BJ (cell line): ENCODE measurements around the gene TMEM161A. TPM values are rescaled to one million over a fixed set of nuclear protein-coding genes. Genes with fewer than 3 reads are reported as not detected.

Experiments used
- CTCF ChIA-PET: fragments of 350-600 bp; formaldehyde crosslinking; extraction: SDS; loops from one replicate; lab custom pipeline; 2021; ENCODE audit warnings: antibody characterized with exemption, inconsistent platforms; lab: Yijun Ruan, JAX
- POLR2A ChIA-PET: fragments of 300-600 bp; sonication (Branson Sonifier 250); formaldehyde crosslinking; extraction: SDS; loops from one replicate; lab custom pipeline; 2021; ENCODE audit warnings: antibody characterized with exemption; lab: Charles Lee
- DNase-seq: peaks from one replicate; pipeline ENCODE4 v3.0.0-alpha.2; 2011; ENCODE audit warnings: low read depth
- H3K27me3 ChIP-seq: 2 replicates; pipeline ENCODE4 v1.6.0; 2011; ENCODE audit warnings: low read length; ENCODE audit not compliant: control insufficient read depth, insufficient read depth
- H3K36me3 ChIP-seq: 2 replicates; pipeline ENCODE4 v1.5.1; 2011; ENCODE audit warnings: low read length; ENCODE audit not compliant: control insufficient read depth, insufficient read depth
- H3K4me3 ChIP-seq: 2 replicates; pipeline ENCODE4 v1.5.1; 2011; ENCODE audit warnings: low read depth, mild to moderate bottlenecking, control low read depth, low read length
- CTCF ChIP-seq: IDR thresholded peaks from 2 replicates; pipeline ENCODE4 v1.5.1; 2011; ENCODE audit warnings: low read depth, mild to moderate bottlenecking, control low read depth, inconsistent platforms, low read length, moderate library complexity; ENCODE audit not compliant: insufficient read depth
- polyA plus RNA-seq: library from polyadenylated mRNA; depleted of rRNA; stranded (reverse); fragments of >200 nt; gene quantifications from 2 replicates; pipeline ENCODE4 v1.2.3, GENCODE V29; 2011

Gene TMEM161A
- polyA plus RNA-seq, 1 experiment, result 40.1 TPM

GRCh38 chr19:19098084-19098702 lies 40.1 kb downstream of the TMEM161A start:
- CTCF ChIA-PET, result no interaction called here

GRCh38 chr19:19096641-19097627 lies 41.3 kb downstream of the TMEM161A start:
- CTCF ChIA-PET, result no interaction called here
- POLR2A ChIA-PET, result no interaction called here
- no peak for TF ChIP-seq CTCF

More at GRCh38 chr19:19098084-19098702, 40.1 kb downstream of the TMEM161A start:
- Histone ChIP-seq H3K4me3 (no peak overlapping the region), H3K36me3 (no peaks in the 10 kb centered on the region; the same call in 1 of the 2 replicates), H3K27me3 (no peaks in the 10 kb centered on the region)
- TF ChIP-seq CTCF, result no peak
- POLR2A ChIA-PET, result no interaction called here
- no peak for DNase-seq

GRCh38 chr19:19095691-19096090 lies 42.6 kb downstream of the TMEM161A start:
- ChIA-PET POLR2A (no interaction called here), CTCF (no interaction called here)
- Histone ChIP-seq H3K36me3 (no peaks in the 10 kb centered on the region; the same call in 1 of the 2 replicates), H3K4me3 (no peak overlapping the region), H3K27me3 (no peaks in the 10 kb centered on the region)
- no peak for TF ChIP-seq CTCF
- DNase-seq, result no peak

More at GRCh38 chr19:19096641-19097627, 41.3 kb downstream of the TMEM161A start:
- Histone ChIP-seq H3K36me3 (no peaks in the 10 kb centered on the region; the same call in 1 of the 2 replicates), H3K4me3 (no peak overlapping the region), H3K27me3 (no peaks in the 10 kb centered on the region)
- DNase-seq, result no peak

- Histone ChIP-seq H3K4me3 (no peak overlapping the region), H3K36me3 (no peaks in the 10 kb centered on the region; the same call in 1 of the 2 replicates), H3K27me3 (no peaks in the 10 kb centered on the region)
- DNase-seq, result no peak
- ChIA-PET POLR2A (interaction anchor here (0.7 kb wide), 1 partner anchor 23 kb away, joined by 7 read pairs; no protein-coding TSS in a partner anchor), CTCF (no interaction called here)
- TF ChIP-seq CTCF, result no peak
These were observed 43.8 kb downstream of the TMEM161A start for GRCh38 chr19:19094513-19094912.

- CTCF ChIA-PET, result no interaction called here
- H3K27me3 ChIP-seq, result no peaks in the 10 kb centered on the region
- DNase-seq, result no peak
- H3K4me3 ChIP-seq, result no peak overlapping the region
- POLR2A ChIA-PET, result no interaction called here
- no peaks in the 10 kb centered on the region for H3K36me3 ChIP-seq
- TF ChIP-seq CTCF, result no peak
These were observed 50.6 kb downstream of the TMEM161A start for GRCh38 chr19:19087676-19088075.
